Midbrain (tissue), 1 donor: ENCODE results near the gene SPCS3.
"Not testable (repeated sequence)": the region's sequence is repeated elsewhere in the genome, so short reads cannot be mapped to it uniquely, and the experiment has no call there.

Source experiments
- DNase-seq: peaks from one replicate; lab custom pipeline; 2025; lab: John Stamatoyannopoulos, UW

Gene SPCS3

GRCh38 chr4:176319704-176320339 lies at the start of gene SPCS3:
Gene SPCS3, plus strand, starts transcription at chr4:176319966. Its CDS starts 111 bp downstream, at chr4:176320077.
- peak; percentile 99 for DNase-seq

DNA sequence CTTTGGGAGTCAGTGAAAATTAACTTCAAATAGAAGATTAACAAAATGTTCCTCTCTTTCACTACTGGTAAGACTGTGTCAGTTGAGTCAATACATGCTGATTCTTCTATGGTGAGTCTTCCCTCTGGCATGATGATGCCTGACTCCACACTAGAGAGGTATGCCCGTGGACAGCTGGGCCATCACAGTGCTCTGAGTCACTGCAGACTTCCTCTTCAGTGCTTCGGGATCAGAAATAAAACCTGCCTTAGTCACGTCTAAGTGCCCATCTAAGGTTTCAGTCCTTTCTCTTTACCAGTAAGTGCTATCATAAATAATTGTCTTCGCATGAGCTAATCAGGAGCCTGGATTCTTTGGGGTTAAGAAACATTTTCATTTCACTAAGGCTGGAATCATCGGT lies 49.1 kb upstream of the SPCS3 start:
- no peak for DNase-seq

GRCh38 chr4:176271749-176272148 lies 48.0 kb upstream of the SPCS3 start:
- DNase-seq = no peak

DNA sequence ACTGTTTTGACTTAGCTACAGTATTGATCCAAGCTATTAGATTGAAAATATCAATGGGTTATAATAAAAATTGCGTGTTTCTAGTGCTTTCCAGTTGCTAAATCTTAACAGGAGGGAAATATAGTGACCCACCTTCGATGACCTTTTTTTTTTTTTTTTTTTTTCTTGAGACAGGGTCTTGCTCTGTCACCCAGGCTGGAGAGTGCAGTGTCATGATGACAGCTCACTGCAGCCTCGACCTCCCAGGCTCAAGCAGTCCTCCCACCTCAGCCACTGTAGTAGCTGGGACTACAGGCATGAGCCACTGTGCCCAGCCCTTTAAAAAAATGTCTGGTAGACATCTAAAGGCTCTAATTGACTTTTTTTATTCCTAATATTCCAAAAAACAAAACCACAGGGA lies 47.0 kb upstream of the SPCS3 start:
- no peak for DNase-seq

- no peak for DNase-seq
Measured at GRCh38 chr4:176273736-176274135, 46.0 kb upstream of the SPCS3 start.

GRCh38 chr4:176274441-176274840 lies 45.3 kb upstream of the SPCS3 start:
- no peak for DNase-seq

- no peak for DNase-seq
Measured at GRCh38 chr4:176276710-176277109, 43.1 kb upstream of the SPCS3 start.

GRCh38 chr4:176277162-176277904 lies 42.4 kb upstream of the SPCS3 start:
- peak; percentile 34 for DNase-seq

DNA sequence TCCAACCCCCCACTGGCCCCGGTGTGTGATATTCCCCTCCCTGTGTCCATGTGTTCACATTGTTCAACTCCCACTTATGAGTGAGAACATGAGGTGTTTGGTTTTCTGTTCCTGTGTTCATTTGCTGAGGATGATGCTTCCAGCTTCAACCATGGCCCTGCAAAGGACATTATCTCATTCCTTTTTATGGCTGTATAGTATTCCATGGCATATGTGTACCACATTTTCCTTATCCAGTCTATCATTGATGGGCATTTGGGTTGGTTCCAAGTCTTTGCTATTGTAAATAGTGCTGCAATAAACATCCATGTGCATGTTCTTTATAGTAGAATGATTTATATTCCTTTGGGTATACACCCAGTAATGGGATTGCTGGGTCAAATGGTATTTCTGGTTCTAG lies 40.2 kb upstream of the SPCS3 start:
- DNase-seq = not testable (repeated sequence)

DNA sequence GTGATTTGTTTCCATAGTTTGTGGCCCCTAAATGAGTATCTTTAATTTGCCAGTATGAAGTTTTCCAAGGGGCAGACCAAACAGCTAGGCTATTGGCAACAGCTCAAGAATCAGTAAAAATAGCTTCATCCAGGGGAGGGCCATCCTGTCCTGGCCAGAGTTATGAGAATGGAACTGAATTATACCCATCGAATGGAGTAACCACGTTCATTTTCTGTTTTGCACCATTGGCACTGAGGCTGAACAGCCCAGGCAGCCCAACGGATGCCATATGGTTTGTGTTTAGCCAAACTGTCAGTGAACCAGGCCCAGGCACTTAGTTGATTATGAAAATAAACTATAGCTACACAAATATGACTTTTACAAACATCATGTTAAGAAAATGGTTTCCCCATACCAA lies 33.0 kb upstream of the SPCS3 start:
- DNase-seq = no peak

DNA sequence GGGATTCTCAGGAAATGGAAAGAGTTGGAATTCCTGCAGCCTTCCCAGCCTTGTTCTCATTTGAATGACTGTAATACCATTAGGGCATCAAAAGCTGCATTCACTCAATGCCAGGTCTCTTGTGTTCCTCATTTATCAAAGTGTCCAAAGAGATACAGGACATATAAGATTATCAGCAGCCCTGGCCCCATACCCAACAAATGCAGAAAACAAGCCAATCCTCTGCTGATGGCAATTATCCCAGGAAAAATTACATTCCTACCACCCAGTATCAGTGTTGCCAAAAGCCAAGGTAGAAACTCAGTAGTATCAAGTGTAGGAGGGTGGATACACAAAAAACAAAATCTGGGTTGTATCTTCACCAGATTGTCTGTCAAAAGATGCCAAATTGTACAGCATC lies 32.2 kb upstream of the SPCS3 start:
- DNase-seq = no peak

GRCh38 chr4:176288020-176288419 lies 31.7 kb upstream of the SPCS3 start:
- DNase-seq = no peak

DNA sequence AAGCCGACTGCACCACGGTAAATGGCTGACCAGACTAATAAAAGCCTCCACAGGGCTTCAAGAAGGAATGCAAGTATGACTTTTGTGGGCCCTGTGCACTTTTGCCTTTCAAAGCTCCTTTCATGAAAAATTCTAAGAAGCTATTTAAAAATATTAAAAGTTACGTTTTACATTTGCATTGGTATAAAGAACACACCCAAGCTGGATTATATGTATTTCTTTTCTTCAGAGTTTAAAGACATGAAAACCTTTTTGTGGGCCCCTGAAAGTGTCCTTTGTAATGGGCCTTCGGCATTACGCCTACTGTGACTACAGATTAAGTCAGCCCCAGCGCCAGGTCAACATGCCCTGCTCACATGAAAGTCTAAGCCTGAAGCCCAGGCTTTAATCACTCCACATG lies 30.2 kb upstream of the SPCS3 start:
- no peak for DNase-seq

DNA sequence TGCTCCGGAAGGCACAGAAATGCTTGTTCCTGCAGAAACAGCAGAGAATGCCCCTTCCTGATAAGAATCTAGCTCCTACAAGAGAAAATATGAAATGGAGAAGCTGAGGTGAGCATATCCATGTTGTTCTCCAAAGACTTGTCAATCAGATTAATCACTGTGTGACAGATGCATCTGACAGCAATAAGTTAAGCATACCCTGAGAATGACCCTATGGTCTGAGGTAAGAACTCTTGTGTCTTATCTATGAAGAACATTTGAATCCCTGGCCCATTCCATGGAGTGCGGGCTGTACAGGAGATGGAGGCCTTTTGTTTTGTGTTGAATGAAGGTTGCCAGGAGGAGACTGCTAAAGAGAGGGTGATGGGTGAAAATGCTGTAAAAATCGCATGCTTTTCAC lies 29.2 kb upstream of the SPCS3 start:
- no peak for DNase-seq

DNA sequence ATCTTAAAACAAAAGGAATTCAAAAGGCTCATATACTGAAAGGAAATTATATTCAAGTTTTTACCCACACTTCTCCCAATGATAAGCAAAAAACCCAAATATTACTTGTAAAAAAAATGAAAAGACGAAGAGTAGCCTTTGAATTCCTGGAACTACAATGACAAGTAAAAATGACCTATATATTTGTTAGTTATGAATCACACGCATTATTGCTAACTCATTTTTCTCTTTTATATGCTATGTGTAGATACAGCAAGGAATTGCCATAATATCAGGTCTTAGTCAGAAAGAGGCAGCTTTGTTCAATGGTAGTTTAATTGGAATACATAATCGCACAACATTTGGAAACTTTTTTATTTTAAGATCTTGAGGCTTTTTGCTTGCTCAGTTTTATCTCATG lies 28.0 kb upstream of the SPCS3 start:
- no peak for DNase-seq

GRCh38 chr4:176292920-176293319 lies 26.8 kb upstream of the SPCS3 start:
- no peak for DNase-seq

GRCh38 chr4:176293660-176294059 lies 26.1 kb upstream of the SPCS3 start:
- DNase-seq = no peak

DNA sequence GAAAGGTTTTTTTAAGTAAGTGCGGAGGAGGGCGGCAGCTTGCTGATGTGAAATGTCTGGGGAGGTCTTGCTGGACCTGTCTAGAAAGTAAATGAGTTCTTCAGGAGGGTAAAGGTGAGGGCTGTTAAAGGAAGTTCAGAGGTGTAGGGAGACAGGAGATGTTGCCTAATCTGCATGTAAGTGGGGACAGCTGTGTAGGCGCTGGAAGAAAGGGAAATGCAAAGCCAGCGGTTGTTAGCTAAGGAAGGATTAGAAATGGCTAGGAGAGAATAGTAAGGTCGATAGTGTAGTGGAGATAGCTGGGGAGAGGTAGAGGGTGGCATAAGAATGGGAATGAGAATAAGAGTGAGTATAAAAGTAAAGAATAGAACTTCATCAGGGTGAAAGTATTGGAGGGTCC lies 23.9 kb upstream of the SPCS3 start:
- DNase-seq = not testable (repeated sequence)

GRCh38 chr4:176298664-176299063 lies 21.1 kb upstream of the SPCS3 start:
- DNase-seq = no peak

DNA sequence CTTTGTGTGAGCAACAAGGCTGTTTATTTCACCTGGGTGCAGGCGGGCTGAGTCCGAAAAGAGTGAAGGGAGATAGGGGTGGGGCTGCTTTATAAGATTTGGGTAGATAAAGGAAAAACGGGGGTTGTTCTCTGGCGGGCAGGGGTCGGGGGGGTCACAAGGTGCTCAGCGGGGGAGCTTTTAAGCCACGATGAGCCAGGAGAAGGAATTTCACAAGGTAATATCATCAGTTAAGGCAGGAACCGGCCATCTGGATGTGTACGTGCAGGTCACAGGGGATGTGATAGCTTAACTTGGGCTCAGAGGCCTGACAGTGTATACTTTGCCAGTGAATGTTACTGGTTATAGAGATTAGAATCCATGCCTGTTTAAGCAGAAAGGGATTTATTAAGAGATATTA lies 19.7 kb upstream of the SPCS3 start:
- no peak for DNase-seq

DNA sequence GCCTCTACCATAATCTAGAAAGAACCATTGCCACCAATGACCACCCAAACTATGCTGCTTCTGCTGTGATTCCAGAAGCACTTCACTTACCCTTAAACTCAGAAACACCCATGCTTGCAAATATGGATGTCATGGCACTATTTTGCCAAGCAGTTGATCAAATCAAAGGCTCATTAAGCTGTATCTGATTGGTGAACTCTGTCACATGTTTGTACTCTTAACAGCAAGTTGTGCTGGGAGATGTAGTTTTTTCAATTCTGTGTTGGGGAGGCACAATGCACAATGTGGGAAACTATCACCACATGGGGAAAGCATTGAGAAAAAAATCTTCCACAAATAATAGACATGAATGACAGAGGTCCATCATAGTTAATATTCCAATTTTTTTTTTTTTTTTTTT lies 19.2 kb upstream of the SPCS3 start:
- DNase-seq = no peak

DNA sequence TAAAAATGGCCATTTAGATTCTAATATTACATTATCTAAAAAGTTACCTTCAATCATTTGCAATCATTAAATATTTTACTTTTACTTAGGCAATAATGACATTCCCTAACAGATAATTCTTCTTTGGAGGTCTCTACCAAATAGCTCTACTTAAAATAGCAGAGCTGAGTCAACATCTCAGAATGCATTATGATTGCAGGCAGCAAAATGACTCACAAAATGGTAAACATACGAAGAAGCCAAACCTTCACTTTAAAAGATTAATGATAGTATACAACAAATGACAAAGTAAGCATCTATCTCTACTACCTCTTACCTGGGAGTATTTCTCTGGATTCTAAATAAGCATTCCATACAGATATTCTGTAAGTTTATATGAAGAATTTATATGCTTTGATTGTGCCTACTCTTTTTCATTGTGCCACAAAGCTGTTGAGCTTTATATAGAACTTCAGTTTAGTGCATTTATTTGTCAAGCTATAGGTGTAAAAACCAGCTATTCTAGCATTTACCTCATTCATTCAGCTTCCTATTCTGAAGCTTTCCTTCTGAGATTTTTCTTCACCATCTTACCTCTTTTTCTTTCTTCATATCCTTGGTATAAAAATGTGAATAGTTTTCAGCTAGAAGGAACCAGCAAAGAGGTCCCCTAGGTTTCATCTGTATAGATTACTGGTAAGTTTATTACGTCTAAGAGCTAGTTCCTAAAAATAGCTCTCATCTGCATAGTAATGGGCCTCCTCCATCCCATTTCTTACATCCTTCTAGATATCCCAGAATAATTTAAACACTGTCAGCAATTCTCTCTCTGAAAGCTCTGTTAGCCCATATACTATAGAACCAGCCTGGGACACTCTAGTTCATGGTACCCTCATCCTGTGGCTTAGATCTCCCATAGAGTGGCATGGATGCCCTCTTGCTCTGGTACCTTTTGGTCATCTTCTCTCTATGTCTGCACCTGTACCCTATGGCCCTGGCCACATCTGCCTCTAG lies 17.2 kb upstream of the SPCS3 start:
- DNase-seq = no peak

DNA sequence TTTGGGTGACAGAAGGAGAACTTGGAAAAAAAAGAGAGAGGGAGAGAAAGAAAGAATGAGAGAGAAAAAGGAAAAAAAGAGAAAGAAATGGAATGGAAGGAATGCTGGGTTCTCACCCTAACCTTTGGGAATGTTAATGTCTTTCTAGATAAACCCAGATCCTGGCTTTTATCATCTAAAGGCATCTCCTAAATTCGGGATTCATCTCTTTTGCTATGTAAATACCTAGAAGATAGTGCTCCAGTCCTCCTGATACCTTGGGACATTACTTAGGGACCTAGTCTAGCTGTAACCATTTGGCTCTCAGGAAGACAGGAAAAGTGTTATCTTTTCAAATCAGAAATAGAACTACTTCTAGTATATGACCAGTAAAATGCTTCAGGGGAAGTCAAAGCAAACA lies 15.8 kb upstream of the SPCS3 start:
- DNase-seq = no peak
